ENCODE measurements around the gene NADK2.

Gene NADK2

DNA sequence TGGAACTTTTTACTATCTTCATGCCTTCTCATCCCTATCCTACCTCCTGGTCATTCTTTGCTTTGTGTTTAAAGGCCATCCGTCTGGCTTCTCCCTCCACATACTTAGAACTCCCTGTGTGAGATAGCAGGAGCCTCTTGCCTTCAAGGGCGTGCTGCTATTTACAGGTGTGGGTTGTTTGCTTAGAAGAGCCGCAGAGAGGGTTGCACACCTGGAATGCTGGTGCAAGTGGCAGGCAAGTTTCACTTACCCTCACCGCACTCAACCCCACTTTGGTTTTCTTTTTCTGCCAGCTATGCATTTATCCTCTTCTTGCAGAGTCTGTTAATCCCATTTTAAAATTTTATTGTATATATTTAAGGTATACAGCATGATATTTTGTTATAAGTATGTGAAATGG, 77.3 kb downstream of the NADK2 start:
- DNase-seq (ENCODE audit: low read depth in 4 of 4, low spot score in 1 of 4): no peak

GRCh38 chr5:36162810-36163486, 78.8 kb downstream of the NADK2 start:
- no peak for DNase-seq (ENCODE audit: low read depth in 4 of 4, low spot score in 1 of 4)

DNA sequence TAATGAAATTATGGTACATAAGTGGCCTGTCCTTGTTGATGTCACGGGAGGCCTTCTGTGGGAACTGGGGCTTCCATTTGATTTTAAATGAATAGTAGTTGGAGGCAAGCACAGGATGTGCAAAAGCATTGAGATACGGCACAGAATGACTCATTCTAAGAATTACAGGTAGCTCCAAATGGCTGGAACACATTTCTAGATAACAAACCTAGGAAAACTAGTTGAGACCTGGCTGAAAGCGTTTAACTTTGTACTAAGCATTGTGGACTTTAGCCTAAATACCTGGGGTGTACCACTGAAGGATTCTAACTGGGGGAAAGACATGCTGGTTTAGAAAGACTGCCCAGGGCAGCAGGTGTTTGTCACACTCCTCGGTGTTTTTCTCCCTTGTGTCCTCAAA, 80.4 kb downstream of the NADK2 start:
- DNase-seq (ENCODE audit: low read depth in 4 of 4, low spot score in 1 of 4): no peak

GRCh38 chr5:36160617-36161016, 81.1 kb downstream of the NADK2 start:
- DNase-seq (ENCODE audit: low read depth in 4 of 4, low spot score in 1 of 4): no peak

DNA sequence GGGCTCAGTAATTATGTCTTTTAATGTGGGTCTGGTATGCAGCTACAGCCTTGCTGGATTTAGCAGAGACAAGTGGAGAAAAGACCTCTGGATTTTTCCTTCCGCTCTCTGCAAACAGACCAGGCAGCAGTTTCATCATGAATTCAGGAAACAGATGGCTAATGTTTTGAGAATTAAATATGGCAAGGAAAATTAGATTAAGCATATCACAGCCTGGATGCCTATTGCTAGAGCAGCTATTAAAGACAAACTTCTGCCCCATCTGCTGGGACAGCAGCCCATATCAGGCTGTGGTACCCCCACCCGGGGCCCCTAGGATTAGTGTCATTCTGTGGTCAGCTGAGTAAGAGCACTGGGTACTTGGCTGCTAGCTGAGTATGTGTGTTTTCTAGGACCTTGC, 83.6 kb downstream of the NADK2 start:
- no peak for DNase-seq (ENCODE audit: low read depth in 4 of 4, low spot score in 1 of 4)

- no peak for DNase-seq (ENCODE audit: low read depth in 4 of 4, low spot score in 1 of 4)
Observed at GRCh38 chr5:36156619-36157018, 85.1 kb downstream of the NADK2 start.

GRCh38 chr5:36156121-36156601, 85.6 kb downstream of the NADK2 start:
- DNase-seq (ENCODE audit: low read depth in 4 of 4, low spot score in 1 of 4): no peak

DNA sequence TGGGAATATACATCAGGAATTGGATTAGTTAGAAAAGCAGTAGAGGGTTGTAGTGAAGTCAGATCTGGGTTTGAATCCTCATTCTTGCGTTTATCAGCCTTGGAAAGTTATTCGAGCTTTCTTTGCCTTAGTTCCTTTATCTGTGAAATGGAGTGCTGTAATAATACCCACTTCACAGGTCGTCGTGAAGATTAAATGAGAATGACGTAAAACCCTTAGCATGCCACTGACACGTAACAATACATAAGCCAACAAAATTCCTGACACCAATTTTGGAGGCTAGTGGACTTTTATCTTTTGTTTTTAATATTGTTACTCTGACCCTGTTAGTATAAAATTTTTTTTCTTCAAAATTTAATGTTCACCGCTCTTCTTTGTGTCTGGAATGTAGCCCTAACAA, 86.4 kb downstream of the NADK2 start:
- no peak for DNase-seq (ENCODE audit: low read depth in 4 of 4, low spot score in 1 of 4)

DNA sequence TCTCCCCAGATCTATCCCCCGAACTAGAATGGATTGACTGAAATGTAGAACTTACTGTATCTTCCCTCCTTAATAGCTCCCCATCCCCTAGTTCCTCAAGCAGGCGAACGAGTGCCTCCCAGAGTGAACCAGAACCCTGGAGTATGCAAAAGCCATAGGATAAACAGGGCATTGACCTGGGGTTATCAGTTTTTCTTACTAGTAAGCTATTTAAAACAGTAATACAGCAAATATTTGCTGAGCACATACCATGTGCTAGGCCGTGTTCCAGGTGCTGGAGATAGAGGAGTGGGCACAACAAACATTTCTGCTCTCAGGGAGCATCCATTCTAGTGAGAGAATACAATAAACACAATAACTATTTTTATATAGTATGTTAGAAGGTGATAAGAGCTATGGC, 88.0 kb downstream of the NADK2 start:
- no peak for DNase-seq (ENCODE audit: low read depth in 4 of 4, low spot score in 1 of 4)

GRCh38 chr5:36153298-36153677, 88.4 kb downstream of the NADK2 start:
- DNase-seq (ENCODE audit: low read depth in 4 of 4, low spot score in 1 of 4): no peak

DNA sequence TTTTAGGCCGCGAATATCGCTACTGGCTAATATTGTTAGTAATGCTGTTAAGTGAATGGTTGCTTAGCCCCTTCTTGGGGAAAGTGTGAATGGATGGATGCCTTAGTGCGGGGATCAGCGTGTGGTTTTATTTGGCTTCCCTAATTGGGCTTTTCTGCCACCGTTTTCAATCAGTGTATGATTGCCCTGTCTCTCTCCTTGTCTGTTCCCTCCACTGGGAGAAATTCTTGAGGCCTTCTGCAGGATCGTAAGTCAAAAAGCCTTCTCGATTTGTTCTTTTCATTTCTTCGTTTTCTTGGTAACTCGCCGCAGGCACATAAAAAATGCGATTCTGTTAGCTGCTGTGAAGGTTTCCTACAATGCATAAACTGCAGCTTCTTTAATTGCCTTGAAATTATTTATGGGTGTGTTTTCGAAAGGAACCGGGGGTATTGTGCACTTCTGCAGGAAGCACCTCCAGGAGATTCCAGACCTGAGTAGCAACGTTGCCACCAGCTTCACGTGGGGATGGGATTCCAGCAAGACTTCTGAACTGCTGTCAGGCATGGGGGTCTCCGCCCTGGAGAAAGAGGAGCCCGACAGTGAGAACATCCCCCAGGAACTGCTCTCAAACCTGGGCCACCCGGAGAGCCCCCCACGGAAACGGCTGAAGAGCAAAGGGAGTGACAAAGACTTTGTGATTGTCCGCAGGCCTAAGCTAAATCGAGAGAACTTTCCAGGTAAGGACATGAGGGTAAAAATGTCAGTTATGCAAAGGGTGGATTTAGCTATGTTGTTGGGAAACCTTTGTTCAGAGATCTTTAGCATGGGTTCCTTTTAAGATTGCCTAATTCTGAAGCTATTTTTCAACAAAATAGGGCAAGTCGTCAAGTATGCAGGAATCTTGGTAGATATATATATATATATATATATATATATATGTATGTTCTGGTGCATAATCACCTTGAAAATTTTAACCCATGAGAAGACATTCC, 89.1 kb downstream of the NADK2 start:
- no peak for DNase-seq (ENCODE audit: low read depth in 4 of 4, low spot score in 1 of 4)

DNA sequence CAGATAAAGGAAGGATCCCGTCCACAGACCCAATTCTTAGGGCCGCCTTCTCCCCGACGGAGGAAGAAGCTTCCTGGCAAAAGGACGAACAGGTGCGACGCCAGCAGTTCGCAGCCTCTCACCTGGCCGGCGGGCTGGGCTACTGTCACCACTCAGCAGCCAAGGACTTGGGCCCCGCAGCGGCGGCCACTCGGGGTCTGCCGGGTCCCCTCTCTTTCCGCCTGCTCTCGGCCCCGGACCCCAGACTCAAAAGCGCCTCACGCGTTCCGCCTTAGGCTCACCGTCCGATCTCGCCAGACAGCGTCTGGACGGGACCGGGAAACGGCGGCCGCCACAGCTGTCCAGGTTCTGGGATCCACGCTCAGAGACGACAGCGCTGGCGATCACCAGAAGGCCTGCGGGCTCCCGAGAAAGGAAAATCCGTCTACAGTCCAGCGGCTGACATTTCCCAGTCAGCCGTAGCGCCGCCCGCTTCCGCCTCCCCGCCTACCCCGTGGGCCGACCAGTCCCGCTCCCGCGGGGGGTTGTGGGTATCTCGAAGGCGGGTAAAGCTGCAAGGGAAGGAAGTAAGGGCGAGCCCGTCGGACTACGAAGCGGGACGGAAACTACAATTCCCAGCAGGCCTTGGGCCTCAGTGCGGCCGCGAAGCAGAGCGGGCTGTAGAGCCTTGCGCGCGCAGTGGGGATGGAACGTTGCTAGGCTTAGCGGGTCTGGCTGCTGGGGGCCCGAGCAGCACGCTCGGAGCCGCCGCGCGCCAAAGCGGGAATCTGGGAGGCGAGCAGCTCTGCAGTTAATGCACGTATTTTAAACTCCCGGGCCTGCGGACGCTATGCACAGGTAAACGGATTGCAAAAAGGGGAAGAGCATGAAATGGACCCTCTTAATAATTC, 90.0 kb downstream of the NADK2 start, which contains the start of the genes LMBRD2 and SKP2:
Gene LMBRD2, minus strand, starts transcription at position 454 of the 890 bp plus-strand sequence. CDS start 8,538 bp downstream, outside the sequence.
Gene SKP2, plus strand, starts transcription at position 678 of the 890 bp plus-strand sequence. Its CDS starts 152 bp downstream, at position 830.
- peak; percentile 90 to 96 (median 94) for DNase-seq (ENCODE audit: low read depth in 4 of 4, low spot score in 1 of 4)

DNA sequence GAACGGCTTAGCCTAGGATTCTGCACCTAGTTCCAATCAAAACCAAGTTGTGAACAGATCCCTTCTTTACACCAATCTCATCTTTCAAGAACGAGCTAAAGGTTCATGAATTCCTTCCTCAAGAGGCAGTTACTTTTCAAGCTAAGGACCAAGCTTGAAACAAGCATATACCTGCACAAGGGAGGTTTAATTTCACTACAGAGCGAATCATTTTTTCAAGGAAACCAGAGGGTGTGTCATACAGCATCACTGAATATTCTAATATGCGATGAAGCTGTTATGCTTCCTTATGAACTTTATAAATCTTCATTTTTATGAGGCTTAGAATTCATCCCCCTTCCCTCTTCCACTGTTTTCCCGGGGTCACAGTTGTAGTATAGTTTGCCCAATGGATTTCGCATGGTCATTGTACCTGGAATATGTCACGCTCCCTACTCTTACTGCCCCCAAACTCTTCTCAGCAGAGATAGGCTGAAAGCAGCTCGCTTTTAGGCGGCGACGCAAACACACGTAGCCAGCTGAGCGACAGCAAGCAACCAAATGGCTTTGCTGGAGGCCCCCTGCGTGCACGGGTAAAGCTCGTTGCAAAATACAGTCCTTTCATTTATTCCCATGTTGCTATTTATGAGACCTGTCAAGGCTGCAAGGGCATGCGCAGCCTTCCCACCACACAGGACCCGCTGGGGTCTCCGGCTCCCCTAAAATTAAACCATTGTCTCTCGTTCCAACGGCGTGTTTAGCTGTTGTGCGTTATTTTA, 90.9 kb downstream of the NADK2 start:
- peak in 3 of 4 experiments; percentile 20 to 36 (median 36) for DNase-seq (ENCODE audit: low read depth in 4 of 4, low spot score in 1 of 4)

DNA sequence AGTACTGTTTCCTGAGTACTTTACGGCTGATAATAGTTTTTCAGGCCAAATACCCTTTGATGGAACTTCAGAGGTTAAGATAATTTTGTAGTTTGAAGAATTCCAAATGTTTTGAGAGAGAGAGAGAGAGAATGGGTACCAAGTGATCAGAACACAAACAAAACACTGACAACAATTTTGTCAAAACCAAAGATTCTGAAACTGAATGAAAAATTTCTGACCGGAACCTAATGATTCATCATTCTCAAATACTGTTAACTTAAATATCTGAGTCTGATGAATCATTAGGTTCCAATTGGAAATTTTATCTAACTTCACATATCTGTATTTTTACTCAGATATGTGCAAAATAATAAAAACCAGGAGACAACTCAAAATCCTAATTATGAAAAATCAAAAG, 94.0 kb downstream of the NADK2 start:
- no peak for DNase-seq (ENCODE audit: low read depth in 4 of 4, low spot score in 1 of 4)

GRCh38 chr5:36146390-36146789, 95.3 kb downstream of the NADK2 start:
- DNase-seq (ENCODE audit: low read depth in 4 of 4, low spot score in 1 of 4): no peak

DNA sequence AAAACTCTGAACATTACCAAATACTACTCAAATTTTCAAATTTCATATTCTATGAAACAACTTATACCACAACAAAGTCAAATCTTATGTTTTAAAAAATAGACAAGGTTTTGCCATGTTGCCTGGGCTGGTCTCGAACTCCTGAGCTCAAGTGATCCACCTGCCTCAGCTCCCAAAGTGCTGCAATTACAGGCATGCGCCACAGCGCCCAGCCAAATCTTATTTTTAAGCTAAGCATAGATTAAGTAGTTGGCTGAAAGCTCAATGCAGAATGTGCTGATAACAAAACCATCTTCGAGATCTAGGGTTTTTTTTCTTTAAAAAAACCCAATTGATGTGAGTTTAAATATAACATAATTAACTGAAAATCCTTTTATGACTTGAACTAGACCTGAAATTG, 96.4 kb downstream of the NADK2 start:
- DNase-seq (ENCODE audit: low read depth in 4 of 4, low spot score in 1 of 4): no peak
